Upper lobe of left lung (tissue), 6 donors: Measurements from ENCODE around the gene DDA1. TPM values are rescaled to one million over a fixed set of nuclear protein-coding genes. Genes with fewer than 3 reads are reported as not detected.

ENCODE experiments used
- ATAC-seq, 2 donors: fragments of 200-7000 bp; cut with Tn5 transposase; one replicate each; pipeline ENCODE4 v1.9.1; 2022; ENCODE audit warnings: mild to moderate bottlenecking in 2 of 2, moderate library complexity in 2 of 2; ENCODE audit not compliant: low FRiP score in 2 of 2
- DNase-seq, 2 donors: peaks; one replicate each; pipeline ENCODE4 v3.0.0-alpha.2; 2019 to 2020
- H3K27ac ChIP-seq, 4 donors: fragments of 200-600 bp; sonication (generic); one replicate each; pipeline ENCODE4 v1.5.1; 2016 to 2019
- H3K27me3 ChIP-seq, 4 donors: fragments of 200-600 bp; sonication (generic); one replicate each; pipeline ENCODE4 v1.5.1; 2017 to 2019
- H3K36me3 ChIP-seq, 4 donors: fragments of 200-600 bp; sonication (generic); one replicate each; pipeline ENCODE4 v1.5.1; 2016 to 2019
- H3K4me1 ChIP-seq, 4 donors: fragments of 200-600 bp; sonication (generic); one replicate each; pipeline ENCODE4 v1.5.1; 2018 to 2019
- H3K4me3 ChIP-seq, 4 donors: fragments of 200-600 bp; sonication (generic); one replicate each; pipeline ENCODE4 v1.5.1; 2017 to 2019; ENCODE audit warnings: mild to moderate bottlenecking in 2 of 4, moderate library complexity in 1 of 4
- H3K9me3 ChIP-seq, 4 donors: fragments of 200-600 bp; sonication (generic); one replicate each; pipeline ENCODE4 v1.5.1; 2018 to 2019
- EP300 ChIP-seq, 4 donors: sonication (generic); formaldehyde crosslinking; IDR thresholded peaks; one replicate each; pipeline ENCODE4 v1.5.1; 2017; ENCODE audit warnings: antibody characterized with exemption in 4 of 4, control low read depth in 2 of 4
- POLR2A ChIP-seq, 4 donors: fragments of 450-650 bp; IDR thresholded peaks; one replicate each; pipeline ENCODE4 v1.5.1; 2016 to 2017; ENCODE audit warnings: antibody characterized with exemption in 4 of 4, mild to moderate bottlenecking in 2 of 4
- POLR2AphosphoS5 ChIP-seq, 2 donors: sonication (generic); formaldehyde crosslinking; IDR thresholded peaks; one replicate each; pipeline ENCODE4 v1.5.1; 2017; ENCODE audit warnings: antibody characterized with exemption in 2 of 2
- WGBS, 2 donors: methylation state at CpG; one replicate each; pipeline ENCODE4 v1.1.5; 2017 to 2018; 5-methylcytosine and 5-hydroxymethylcytosine counted together
- total RNA-seq, 6 donors: library from RNA; depleted of rRNA in 4 of 6; stranded (reverse); fragments of >200 nt in 4 of 6; gene quantifications; one replicate each; pipeline versions ENCODE4 v1.1.0 to v1.2.1, GENCODE V29; 2016 to 2021
- TF ChIP-seq, protein P1 (sequence below), 6 experiments: fragments of 450-650 bp in 4 of 6; fragments of 200-600 bp in 2 of 6; sonication (generic) in 2 of 6; IDR thresholded peaks; one replicate each; pipeline ENCODE4 v1.5.1; 2016 to 2019; ENCODE audit warnings: antibody characterized with exemption in 6 of 6
- donor health status: DM: no; HTN: no; CAD: no; lungs with moderate emphysema.
- donor health status: DM: no; HTN: yes; CAD: no; lungs with severe emphysema.

The DDA1 gene
- total RNA-seq, 6 donors from 2014 or later: 11.5 to 42.8 (median 28.4) TPM

DNA sequence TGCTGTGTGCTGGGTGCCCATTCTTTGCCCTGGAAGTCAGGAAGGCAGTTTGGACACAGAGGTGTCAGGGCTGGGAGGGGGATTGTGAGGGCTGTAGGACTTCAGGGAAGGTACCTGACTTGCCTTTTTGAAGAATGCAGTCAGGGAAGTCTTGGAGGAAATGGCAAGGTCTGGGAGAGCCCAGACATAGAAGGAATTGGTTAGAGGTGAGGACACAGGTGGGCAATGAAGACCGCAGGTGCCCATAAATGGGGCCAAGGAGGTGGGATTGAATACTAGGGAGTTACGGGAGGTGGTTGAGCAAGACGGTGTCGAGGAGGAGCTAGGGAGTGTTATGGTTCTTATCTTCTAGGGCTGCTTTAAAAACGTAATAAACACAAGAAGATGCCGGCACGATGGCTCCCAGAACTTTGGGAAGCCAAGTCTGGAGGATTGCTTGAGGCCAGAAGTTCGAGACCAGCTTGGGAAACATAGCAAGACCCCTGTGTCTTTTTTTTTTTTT is 1.4 kb upstream of the DDA1 start:
- TF ChIP-seq, protein P1, sequence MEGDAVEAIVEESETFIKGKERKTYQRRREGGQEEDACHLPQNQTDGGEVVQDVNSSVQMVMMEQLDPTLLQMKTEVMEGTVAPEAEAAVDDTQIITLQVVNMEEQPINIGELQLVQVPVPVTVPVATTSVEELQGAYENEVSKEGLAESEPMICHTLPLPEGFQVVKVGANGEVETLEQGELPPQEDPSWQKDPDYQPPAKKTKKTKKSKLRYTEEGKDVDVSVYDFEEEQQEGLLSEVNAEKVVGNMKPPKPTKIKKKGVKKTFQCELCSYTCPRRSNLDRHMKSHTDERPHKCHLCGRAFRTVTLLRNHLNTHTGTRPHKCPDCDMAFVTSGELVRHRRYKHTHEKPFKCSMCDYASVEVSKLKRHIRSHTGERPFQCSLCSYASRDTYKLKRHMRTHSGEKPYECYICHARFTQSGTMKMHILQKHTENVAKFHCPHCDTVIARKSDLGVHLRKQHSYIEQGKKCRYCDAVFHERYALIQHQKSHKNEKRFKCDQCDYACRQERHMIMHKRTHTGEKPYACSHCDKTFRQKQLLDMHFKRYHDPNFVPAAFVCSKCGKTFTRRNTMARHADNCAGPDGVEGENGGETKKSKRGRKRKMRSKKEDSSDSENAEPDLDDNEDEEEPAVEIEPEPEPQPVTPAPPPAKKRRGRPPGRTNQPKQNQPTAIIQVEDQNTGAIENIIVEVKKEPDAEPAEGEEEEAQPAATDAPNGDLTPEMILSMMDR (IDR thresholded peaks at IDR 0.05): no peak
- no peak for TF ChIP-seq POLR2A (IDR thresholded peaks at IDR 0.05)
- no peak for TF ChIP-seq EP300 (IDR thresholded peaks at IDR 0.05)
- TF ChIP-seq POLR2AphosphoS5 (IDR thresholded peaks at IDR 0.05): no peak
- no peak overlapping the region for H3K27ac ChIP-seq
- peaks cover 0 to 12% (median 3%) of the 10 kb centered on the region in 4 donors for H3K36me3 ChIP-seq
- no peaks in the 10 kb centered on the region for H3K27me3 ChIP-seq
- DNase-seq (no peak), ATAC-seq (no peak)
- WGBS, 2 donors: 84 to 88% methylated on average over 8 of the region's 8 CpGs
- no peak overlapping the region for H3K4me3 ChIP-seq
- peaks cover 44 to 63% (median 54%) of the 10 kb centered on the region in 4 donors for H3K4me1 ChIP-seq
- no peaks in the 10 kb centered on the region for H3K9me3 ChIP-seq

DNA sequence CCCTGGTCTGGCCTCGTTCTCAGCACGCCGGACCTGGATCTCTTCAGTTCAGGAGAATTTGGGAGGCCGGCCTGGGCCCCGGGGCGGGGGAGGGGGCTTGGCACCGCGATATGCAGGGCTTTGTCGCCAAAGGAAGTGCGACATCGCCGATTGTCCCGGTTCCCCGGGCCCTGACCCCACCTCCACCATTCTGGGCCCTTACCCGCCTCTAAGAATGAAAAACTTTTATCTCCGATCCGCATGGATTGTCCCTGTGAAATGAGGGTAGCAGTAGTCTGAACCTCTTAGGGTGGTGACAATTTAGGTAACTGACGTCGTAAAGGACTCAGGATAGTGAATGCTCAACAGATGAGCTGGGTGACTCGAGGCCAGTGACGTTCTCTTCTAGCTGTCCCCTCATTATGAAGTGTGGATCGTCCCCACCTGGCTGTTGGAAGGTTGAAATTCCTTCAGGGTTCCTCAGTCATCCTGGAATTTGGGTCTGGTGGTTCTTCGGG is 650 bp downstream of the DDA1 start:
- H3K4me3 ChIP-seq: peak overlapping the region; percentile 79 to 98 (median 86)
- WGBS, 2 donors: 4 to 7% methylated on average over 12 to 21 of the region's 23 CpGs
- H3K27ac ChIP-seq: peak overlapping the region; percentile 75 to 91 (median 86)
- H3K36me3 ChIP-seq: peaks cover 4 to 26% (median 17%) of the 10 kb centered on the region in 4 donors
- TF ChIP-seq EP300 (IDR thresholded peaks at IDR 0.05): no peak
- TF ChIP-seq, protein P1 (IDR thresholded peaks at IDR 0.05): no peak
- no peak for TF ChIP-seq POLR2AphosphoS5 (IDR thresholded peaks at IDR 0.05)
- TF ChIP-seq POLR2A (IDR thresholded peaks at IDR 0.05): peak in 1 of 4 donors; percentile 7
- ATAC-seq (no peak), DNase-seq (peak in 1 of 2 donors; percentile 85)
- no peaks in the 10 kb centered on the region for H3K9me3 ChIP-seq
- peaks cover 28 to 44% (median 36%) of the 10 kb centered on the region in 4 donors for H3K4me1 ChIP-seq
- H3K27me3 ChIP-seq: no peaks in the 10 kb centered on the region

DNA sequence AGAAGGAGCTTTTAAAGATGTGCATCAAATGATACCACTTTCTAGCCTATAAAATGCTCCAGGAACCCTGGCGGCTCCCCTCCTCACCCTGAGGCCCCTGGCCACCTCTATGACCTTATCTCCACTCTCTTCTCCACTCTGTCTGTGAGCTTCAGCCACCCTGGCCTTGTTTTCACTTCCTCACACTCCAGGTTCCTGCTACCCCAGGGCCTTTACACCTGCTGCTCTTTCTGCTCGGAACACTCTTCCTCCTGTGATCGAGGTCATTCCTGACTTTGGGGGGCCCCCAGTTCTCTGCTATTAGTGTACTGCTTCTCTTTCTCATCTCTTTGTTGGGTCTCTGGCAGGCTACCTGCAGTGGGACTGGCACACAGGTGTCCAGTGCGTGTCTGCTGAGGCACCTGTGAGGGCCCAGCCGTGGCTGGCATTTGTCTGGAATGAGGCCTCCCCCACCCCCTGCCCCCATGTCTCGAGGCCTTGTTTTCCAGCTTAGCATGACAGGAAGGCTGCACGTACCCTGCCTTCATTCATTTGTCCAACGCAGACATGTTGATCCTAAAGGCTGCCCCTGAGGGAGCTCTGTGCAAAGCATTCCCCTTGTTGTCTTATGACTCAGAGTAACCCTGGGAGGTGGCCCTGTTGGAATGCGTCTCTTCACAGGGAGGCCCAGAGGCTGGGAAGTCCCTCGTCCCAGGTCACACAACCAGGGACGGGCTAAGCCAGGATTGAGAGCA is 2.3 kb downstream of the DDA1 start:
- no peaks in the 10 kb centered on the region for H3K9me3 ChIP-seq
- ATAC-seq (no peak), DNase-seq (no peak)
- H3K27me3 ChIP-seq: no peaks in the 10 kb centered on the region
- WGBS, 2 donors: 71 to 78% methylated on average over 8 to 11 of the region's 11 CpGs
- peak overlapping the region in 2 of 4 donors; percentile 32 to 46 for H3K27ac ChIP-seq
- TF ChIP-seq POLR2AphosphoS5 (IDR thresholded peaks at IDR 0.05): no peak
- TF ChIP-seq, protein P1 (IDR thresholded peaks at IDR 0.05): no peak
- no peak for TF ChIP-seq EP300 (IDR thresholded peaks at IDR 0.05)
- no peak for TF ChIP-seq POLR2A (IDR thresholded peaks at IDR 0.05)
- peaks cover 8 to 40% (median 27%) of the 10 kb centered on the region in 4 donors for H3K36me3 ChIP-seq
- no peak overlapping the region for H3K4me3 ChIP-seq
- peaks cover 19 to 34% (median 26%) of the 10 kb centered on the region in 4 donors for H3K4me1 ChIP-seq

DNA sequence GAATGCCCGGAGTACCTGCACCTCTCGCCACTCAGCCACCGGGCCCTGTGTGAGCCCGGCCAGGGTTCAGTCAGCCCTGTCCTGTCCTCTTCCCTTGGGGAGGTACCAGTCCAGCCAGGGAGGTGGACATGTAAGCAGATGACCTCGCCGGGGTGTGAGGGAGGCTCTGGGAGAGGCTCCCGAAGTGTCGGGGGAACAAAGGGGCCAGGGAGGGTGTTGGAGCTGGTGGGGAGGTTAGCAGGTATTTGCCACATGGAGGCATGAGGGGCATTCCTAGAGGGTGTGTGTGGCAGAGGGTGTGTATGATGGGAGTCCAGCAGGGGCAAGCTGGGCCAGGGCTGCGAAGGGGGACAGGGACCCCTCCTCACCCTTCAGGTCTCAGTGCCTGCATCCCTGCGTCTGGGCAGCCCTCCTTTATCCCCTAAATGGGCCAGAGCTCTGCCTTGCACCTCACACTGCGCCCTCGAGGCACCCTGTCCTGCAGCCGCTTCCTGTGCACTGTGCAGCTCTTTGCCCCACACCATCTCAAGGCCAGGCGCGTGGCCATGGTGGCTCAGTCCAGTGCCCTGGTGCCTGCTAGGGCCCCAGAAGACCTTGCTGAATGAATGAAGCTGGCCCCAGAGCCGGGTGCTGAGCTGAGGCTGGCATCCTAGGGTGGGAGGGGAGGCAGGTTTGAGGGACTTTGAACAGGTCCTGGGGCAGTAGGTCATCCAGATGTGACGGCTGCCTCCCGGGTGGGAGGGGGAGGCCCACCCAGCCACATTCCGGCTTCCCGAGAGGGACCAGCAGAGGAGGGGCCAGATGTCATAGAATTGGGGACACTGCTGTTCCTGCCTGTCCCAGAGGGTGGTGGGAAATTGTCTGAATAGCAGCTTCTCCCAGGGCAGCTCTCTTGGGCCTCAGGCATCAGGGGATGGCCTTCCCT is 3.1 kb downstream of the DDA1 start:
- Histone ChIP-seq H3K4me3 (no peak overlapping the region), H3K27me3 (no peaks in the 10 kb centered on the region), H3K9me3 (no peaks in the 10 kb centered on the region), H3K27ac (peak overlapping the region in 3 of 4 donors; percentile 20 to 48 (median 46)), H3K36me3 (peaks cover 10 to 44% (median 29%) of the 10 kb centered on the region in 4 donors), H3K4me1 (peaks cover 17 to 27% (median 21%) of the 10 kb centered on the region in 4 donors)
- DNase-seq: no peak
- TF ChIP-seq EP300 (IDR thresholded peaks at IDR 0.05) (no peak), POLR2A (IDR thresholded peaks at IDR 0.05) (no peak), POLR2AphosphoS5 (IDR thresholded peaks at IDR 0.05) (no peak)
- TF ChIP-seq, protein P1 (IDR thresholded peaks at IDR 0.05): no peak
- ATAC-seq: no peak
- 82 to 86% methylated on average over 12 to 20 of the region's 20 CpGs for WGBS, 2 donors
